ENCODE data around the gene CCDC91.
A peak's percentile ranks its signal among the peaks of the same experiment; 100 is the strongest.

Gene CCDC91

DNA sequence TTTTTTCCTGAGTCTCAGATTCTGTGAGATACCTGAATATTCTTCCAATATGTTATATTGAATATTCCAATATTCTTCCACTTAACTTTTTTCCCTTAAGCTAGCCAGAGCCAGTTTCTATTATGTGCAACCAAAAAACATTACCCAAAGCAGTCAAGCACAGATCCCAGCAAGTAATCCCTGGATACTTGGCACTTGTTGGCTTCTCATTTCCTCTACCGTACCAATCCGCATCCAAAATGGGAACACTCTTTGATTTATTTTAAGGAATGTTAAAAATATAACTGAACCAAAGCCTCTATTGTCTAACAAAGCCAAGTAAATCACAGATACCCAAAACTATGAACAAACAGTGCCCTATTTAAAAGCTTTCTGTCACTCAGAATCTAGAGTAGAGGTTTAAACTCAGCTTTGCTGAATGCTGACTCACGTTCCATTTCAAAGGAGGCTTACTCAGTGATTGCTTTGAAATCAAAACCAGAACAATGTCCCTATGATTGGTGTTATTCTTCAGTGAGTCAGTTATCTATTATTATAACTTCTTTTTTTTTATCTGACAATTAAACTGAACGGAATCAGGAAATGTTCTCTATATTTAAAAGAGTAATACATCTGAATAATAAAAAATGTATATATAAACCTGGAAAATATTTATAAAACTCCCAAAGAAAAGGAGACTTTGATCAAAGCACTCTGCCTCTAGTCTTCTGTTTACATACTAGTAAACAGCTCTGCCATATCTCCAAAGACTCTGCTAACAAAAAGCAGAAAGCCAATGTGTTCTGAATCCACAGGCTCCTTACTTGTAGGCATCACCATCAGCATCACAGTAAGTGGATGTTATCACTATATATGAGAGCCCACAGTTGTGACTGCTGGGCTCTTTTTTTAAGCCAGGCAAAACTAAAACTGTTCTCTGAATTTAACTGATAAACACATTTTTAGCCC, 360.8 kb downstream of the CCDC91 start:
- peak; percentile 81 for DNase-seq

- no peak for DNase-seq
Measured at GRCh38 chr12:28552251-28552970, 362.2 kb downstream of the CCDC91 start.

DNA sequence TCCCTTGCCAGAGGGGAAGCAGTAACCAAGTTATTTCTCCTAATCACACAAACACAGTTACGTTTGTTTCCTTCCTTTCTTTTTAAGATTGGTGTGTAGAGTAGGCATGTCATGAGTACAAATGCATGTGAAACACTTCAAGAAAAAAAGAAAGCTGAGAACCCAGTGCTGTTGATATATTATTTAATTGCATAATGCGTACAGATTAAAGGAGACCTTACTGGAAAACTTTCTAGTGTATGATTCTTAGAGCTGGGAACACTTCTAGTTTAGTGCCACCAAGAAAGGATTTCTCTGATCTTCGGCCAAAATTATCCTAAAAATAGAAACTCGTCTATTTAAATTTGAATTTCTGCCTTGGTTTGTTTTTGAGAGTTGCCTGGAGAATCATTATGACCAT, 365.5 kb downstream of the CCDC91 start:
- no peak for DNase-seq

GRCh38 chr12:28558250-28558649, 368.0 kb downstream of the CCDC91 start:
- no peak for DNase-seq

- DNase-seq: peak; percentile 74
Measured at GRCh38 chr12:28563286-28563685, 373.0 kb downstream of the CCDC91 start.

DNA sequence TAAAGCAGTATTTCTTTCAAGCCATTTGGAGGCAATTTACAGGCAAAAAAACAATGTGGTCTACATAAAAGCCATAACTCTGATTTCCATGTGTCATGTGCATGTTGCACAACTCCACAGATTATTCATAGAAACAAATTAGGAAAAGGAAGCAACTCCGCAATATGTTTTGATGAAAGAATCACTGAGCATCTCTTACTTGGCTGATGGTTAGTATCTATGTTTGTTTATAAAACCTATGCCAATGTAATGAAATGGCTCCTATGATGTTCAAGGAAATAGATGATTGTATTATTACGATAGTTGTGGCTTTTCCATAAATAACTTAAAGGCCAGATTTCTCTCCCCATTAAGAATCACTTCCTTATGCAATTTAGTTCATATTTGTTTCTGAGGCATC, 373.7 kb downstream of the CCDC91 start:
- peak; percentile 96 for DNase-seq

GRCh38 chr12:28568118-28568517, 377.9 kb downstream of the CCDC91 start:
- peak; percentile 97 for DNase-seq

DNA sequence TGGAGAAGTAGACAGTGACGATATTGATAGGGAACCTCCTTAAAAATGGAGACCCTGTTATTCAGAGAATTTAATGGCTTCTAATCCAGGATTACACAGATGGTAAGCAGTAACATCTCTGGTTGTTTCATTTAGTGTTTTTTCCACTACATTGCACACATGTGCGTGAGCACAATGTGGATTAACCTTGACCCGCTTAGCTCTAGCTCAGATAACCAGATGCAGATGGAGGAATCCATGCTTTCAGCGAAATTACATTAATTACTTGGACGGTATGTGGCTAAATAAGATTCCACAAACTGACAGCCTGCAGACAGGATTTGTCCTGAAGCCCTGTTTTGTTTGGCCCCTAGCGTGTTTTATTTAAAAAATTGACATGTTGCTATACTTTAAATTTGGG, 378.4 kb downstream of the CCDC91 start:
- DNase-seq: peak; percentile 20

DNA sequence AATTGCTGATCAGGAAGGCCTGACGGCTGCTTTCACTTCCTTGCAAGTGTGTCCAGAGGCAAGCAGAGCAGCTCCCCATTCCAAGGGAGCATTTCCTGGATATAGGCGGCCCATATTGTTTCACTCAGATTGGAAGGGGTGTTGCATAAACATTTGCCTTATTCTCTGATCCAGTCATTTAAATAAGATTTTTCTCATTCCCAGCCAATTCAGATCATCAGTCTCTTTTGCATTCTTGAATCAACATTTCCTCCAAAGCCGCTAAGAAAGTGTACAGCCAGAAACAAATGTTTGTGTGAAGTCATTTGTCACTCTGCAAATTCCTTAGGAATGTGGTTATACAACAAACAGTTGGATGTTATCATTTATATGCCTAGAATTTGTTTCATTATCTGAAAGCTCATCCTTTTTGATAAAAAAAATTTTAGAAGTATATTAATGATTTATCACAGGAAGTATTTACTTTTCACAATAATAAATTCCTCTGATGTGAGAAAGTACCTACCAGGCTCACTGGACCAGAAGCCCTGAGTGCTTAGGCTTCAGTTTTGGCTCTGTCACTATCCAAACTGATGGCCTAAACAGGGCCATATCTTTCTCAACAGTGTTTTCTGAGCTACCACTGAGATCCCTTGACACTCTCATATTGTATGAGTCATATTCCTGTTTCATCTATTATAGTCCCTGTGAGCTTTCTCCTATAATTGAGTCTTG, 379.6 kb downstream of the CCDC91 start:
- DNase-seq: peak; percentile 76

DNA sequence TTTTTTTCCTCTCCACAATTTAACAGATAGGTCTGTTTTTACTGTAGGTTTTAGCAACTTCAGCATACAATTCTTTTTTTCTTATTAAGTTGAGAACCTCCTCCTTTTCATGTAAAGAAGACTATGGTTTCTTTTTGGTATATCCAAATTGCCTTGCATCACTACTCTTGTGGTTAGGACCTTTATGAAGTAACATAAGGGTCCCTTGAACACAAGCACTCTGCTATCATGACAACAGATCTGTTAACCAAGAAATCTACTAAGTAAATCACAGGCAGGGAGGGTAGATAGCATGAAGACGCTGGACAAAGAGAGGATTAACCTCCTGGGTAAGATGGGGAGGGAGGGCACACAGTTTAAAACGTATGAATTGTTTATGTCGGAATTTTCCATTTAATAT, 380.6 kb downstream of the CCDC91 start:
- DNase-seq: no peak

GRCh38 chr12:28574746-28575592, 384.7 kb downstream of the CCDC91 start:
- DNase-seq: no peak

- no peak for DNase-seq
Measured at GRCh38 chr12:28575593-28576205, 385.4 kb downstream of the CCDC91 start.

DNA sequence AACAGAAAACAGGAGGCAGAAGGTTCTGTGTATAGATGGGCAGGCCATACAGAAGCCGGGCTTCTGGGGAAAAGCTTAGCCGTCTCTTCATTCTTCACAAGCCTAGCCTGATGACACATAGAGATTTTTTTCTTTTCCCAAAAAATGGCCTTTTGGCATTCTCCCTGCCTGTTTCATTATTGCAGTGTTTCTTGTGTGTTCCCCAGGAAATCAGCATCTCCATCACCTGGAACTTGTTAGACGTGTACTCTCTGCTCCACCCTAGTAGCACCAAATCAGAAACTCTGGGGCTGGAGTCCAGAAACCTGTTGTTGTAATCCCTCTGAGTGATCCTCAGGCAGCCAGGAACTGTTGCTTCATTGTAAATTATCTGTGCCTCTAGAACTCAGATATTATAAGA, 388.1 kb downstream of the CCDC91 start:
- no peak for DNase-seq

- peak; percentile 33 for DNase-seq
Measured at GRCh38 chr12:28578833-28579252, 388.6 kb downstream of the CCDC91 start.

GRCh38 chr12:28582672-28583376, 392.6 kb downstream of the CCDC91 start:
- no peak for DNase-seq

GRCh38 chr12:28583701-28584261, 393.5 kb downstream of the CCDC91 start:
- peak; percentile 31 for DNase-seq

- no peak for DNase-seq
Measured at GRCh38 chr12:28585146-28585545, 394.9 kb downstream of the CCDC91 start.

DNA sequence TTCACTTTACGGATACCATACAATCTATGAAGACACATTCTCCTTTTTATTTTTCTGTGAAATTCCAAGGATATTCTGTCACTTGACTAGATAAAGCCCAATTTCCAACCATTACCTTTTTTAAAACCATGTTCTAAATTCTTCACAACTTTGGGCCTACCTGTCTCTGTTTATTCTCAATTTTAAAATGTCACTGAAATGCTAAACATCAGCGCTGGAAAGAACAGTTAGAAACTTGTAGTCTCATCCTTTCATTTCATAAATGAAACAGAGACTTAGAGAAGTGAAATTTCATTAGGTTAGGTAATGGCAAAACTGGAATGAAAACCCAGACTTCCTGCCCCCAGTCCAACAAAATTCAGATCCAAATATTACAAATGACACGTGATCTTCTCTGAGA, 396.2 kb downstream of the CCDC91 start:
- no peak for DNase-seq

- no peak for DNase-seq
Measured at GRCh38 chr12:28591831-28592230, 401.6 kb downstream of the CCDC91 start.
